Fibroblast of lung (primary cell): Measurements from ENCODE around the gene CNTNAP5. TPM values are rescaled to one million over a fixed set of nuclear protein-coding genes. Genes with fewer than 3 reads are reported as not detected.

Experiments used
- DNase-seq, 2 donors: peaks; one replicate each; pipeline versions ENCODE4 v3.0.0 to v3.0.0-alpha.2; 2010; ENCODE audit warnings: low read depth in 2 of 2
- H2AFZ ChIP-seq: 2 replicates; pipeline ENCODE4 v1.5.1; 2012; ENCODE audit warnings: low read length, control low read depth, inconsistent platforms
- H3K27ac ChIP-seq: 2 replicates; pipeline ENCODE4 v1.5.1; 2011; ENCODE audit warnings: low read length, control low read depth; ENCODE audit not compliant: insufficient read depth
- H3K27me3 ChIP-seq: 2 replicates; pipeline ENCODE4 v1.5.1; 2011; ENCODE audit warnings: mild to moderate bottlenecking, low read length; ENCODE audit not compliant: control insufficient read depth, insufficient read depth
- H3K36me3 ChIP-seq: 2 replicates; pipeline ENCODE4 v1.5.1; 2011; ENCODE audit warnings: low read length; ENCODE audit not compliant: control insufficient read depth, insufficient read depth
- H3K4me1 ChIP-seq: 2 replicates; pipeline ENCODE4 v1.5.1; 2011; ENCODE audit warnings: low read length; ENCODE audit not compliant: control insufficient read depth, insufficient read depth; ENCODE audit errors: extremely low read depth
- H3K4me2 ChIP-seq: 2 replicates; pipeline ENCODE4 v1.5.1; 2011; ENCODE audit warnings: low read length, control low read depth; ENCODE audit not compliant: insufficient read depth; ENCODE audit errors: extremely low read depth
- H3K4me3 ChIP-seq, 4 experiments: fragments of 200-600 bp in 1 of 4; sonication (generic) in 1 of 4; replicated peaks in 1 of 4; 2 replicates each; pipeline ENCODE4 v1.5.1; 2011 to 2016; ENCODE audit warnings: low read length in 4 of 4, low read depth in 3 of 4, mild to moderate bottlenecking in 3 of 4, control low read depth in 2 of 4, inconsistent platforms in 1 of 4, mixed read lengths in 1 of 4; ENCODE audit not compliant: insufficient read depth in 1 of 4; ENCODE audit errors: control extremely low read depth in 1 of 4
- H3K79me2 ChIP-seq: 2 replicates; pipeline ENCODE4 v1.5.1; 2012; ENCODE audit warnings: mild to moderate bottlenecking, low read length, inconsistent platforms; ENCODE audit not compliant: control insufficient read depth, insufficient read depth
- H3K9ac ChIP-seq: 2 replicates; pipeline ENCODE4 v1.5.1; 2011; ENCODE audit warnings: mild to moderate bottlenecking, low read length, control low read depth; ENCODE audit not compliant: insufficient read depth
- H3K9me3 ChIP-seq: 2 replicates; pipeline ENCODE4 v1.5.1; 2012; ENCODE audit warnings: low read depth, low read length; ENCODE audit not compliant: control insufficient read depth, insufficient read depth
- H4K20me1 ChIP-seq: 2 replicates; pipeline ENCODE4 v1.5.1; 2011; ENCODE audit warnings: low read length; ENCODE audit not compliant: control insufficient read depth, insufficient read depth; ENCODE audit errors: extremely low read depth
- CTCF ChIP-seq, 2 donors: IDR thresholded peaks in 1 of 2; conservative IDR thresholded peaks in 1 of 2; 1 replicate in 1 of 2; 2 replicates in 1 of 2; pipeline ENCODE4 v1.5.1; 2011 to 2012; ENCODE audit warnings: low read length in 2 of 2, control low read depth in 1 of 2, inconsistent platforms in 1 of 2, low read depth in 1 of 2, mild to moderate bottlenecking in 1 of 2
- EZH2 ChIP-seq: IDR thresholded peaks from 2 replicates; pipeline ENCODE4 v1.5.1; 2012; ENCODE audit warnings: low read length, control low read depth, mild to moderate bottlenecking; ENCODE audit errors: missing control alignments
- polyA plus RNA-seq, 2 donors: library from polyadenylated mRNA; depleted of rRNA in 1 of 2; stranded (reverse) in 1 of 2; unstranded in 1 of 2; fragments of >200 nt; gene quantifications; 2 replicates each; pipeline ENCODE4 v1.2.1, GENCODE V29; 2011 to 2012; ENCODE audit warnings: missing spikeins in 1 of 2
- total RNA-seq: library from RNA; depleted of rRNA; stranded (reverse); fragments of >200 nt; gene quantifications from 2 replicates; pipeline ENCODE4 v1.2.1, GENCODE V29; 2014

CNTNAP5 gene
- total and polyA plus RNA-seq, 2 donors (not counting 1 experiment from before 2014, with no cell fraction given) = not detected

- Histone ChIP-seq H3K4me1 (no peaks in the 10 kb centered on the region), H3K4me2 (no peak overlapping the region), H3K36me3 (no peaks in the 10 kb centered on the region), H4K20me1 (no peaks in the 10 kb centered on the region), H3K27ac (no peak overlapping the region), H3K27me3 (no peaks in the 10 kb centered on the region), H3K9ac (no peak overlapping the region), H3K79me2 (no peaks in the 10 kb centered on the region), H3K4me3 (no peak overlapping the region), H2AFZ (no peak overlapping the region), H3K9me3 (no peaks in the 10 kb centered on the region)
- TF ChIP-seq EZH2 = no peak
- TF ChIP-seq CTCF (conservative IDR thresholded peaks at IDR 0.05 in 1 of 2, IDR thresholded peaks at IDR 0.05 in 1 of 2; ENCODE audit: low read depth in 1 of 2, low read length in 2 of 2) = no peak
- no peak for DNase-seq
These were observed 849.6 kb downstream of the CNTNAP5 start for GRCh38 chr2:124874676-124875075.

DNA sequence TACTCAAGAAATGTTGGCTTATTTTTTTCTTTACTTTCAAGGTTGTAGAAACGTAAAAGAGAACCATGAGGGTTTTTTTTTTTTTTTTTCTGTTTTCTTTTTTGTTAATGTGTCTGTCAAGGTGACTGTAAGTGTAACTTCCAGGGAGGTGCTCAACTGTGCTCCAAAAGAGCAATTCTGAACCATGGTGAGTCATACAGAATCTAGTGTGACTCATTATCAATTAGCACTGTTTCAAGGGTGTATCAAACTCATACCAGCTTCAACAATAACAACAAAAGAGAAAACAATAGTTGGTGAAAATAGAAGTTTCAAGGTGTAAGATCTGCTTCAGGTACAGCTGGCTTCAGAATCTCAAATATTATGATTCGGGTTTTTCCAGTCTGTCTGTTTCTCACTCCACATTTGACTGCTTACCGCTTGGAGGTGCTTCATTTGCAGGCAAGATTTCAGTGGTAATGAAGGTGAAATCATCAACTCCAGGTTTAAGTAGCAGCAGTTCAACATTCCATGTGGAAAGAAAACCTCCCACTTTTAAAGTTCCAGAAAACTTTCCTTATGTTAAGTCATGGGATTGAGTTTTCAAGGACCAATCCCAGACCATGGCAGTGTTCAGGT lies 850.6 kb downstream of the CNTNAP5 start:
- Histone ChIP-seq H3K79me2 (no peaks in the 10 kb centered on the region), H3K27me3 (no peaks in the 10 kb centered on the region), H3K9me3 (no peaks in the 10 kb centered on the region), H3K9ac (no peak overlapping the region), H3K4me1 (no peaks in the 10 kb centered on the region), H3K4me3 (no peak overlapping the region), H3K27ac (no peak overlapping the region), H2AFZ (no peak overlapping the region), H3K36me3 (no peaks in the 10 kb centered on the region), H4K20me1 (no peaks in the 10 kb centered on the region), H3K4me2 (no peak overlapping the region)
- DNase-seq = peak in 1 of 2 donors; percentile 13
- TF ChIP-seq EZH2 = no peak
- no peak for TF ChIP-seq CTCF (conservative IDR thresholded peaks at IDR 0.05 in 1 of 2, IDR thresholded peaks at IDR 0.05 in 1 of 2; ENCODE audit: low read depth in 1 of 2, low read length in 2 of 2)

DNA sequence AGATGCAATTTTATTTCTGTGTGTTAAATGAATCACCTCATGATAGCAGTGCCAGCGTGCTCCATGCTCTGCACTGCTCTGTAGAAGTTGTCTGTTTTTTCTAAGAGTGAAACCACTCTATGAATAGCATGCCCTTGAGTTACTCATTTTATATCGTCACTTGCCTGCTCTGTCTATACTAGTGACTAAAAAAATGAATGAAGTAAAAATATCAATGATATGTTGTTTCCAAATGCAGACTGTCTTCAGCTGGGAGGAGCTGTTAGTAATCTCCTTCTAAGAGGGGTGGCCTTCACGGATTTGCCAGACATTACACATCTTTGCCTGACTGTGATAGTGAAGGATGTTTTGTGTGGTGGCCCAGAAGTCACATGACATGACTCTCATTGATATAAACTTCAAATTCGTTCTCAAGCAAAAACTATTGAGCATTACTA lies 852.1 kb downstream of the CNTNAP5 start:
- no peaks in the 10 kb centered on the region for H3K36me3 ChIP-seq
- no peaks in the 10 kb centered on the region for H3K4me1 ChIP-seq
- no peak overlapping the region for H3K4me3 ChIP-seq
- no peak overlapping the region for H3K9ac ChIP-seq
- H3K27me3 ChIP-seq = no peaks in the 10 kb centered on the region
- H3K4me2 ChIP-seq = no peak overlapping the region
- no peak overlapping the region for H2AFZ ChIP-seq
- no peaks in the 10 kb centered on the region for H3K79me2 ChIP-seq
- no peak overlapping the region for H3K27ac ChIP-seq
- no peaks in the 10 kb centered on the region for H3K9me3 ChIP-seq
- no peaks in the 10 kb centered on the region for H4K20me1 ChIP-seq
- peak; percentile 45 to 81 for DNase-seq
- TF ChIP-seq CTCF (conservative IDR thresholded peaks at IDR 0.05 in 1 of 2, IDR thresholded peaks at IDR 0.05 in 1 of 2; ENCODE audit: low read depth in 1 of 2, low read length in 2 of 2) = no peak
- TF ChIP-seq EZH2 = no peak
